22Rv1 (cell line): ENCODE data around the gene MBOAT7.

Experiments used
- CTCF ChIP-seq: fragments of 450-650 bp; IDR thresholded peaks from 2 replicates; pipeline ENCODE4 v1.5.1; 2017; ENCODE audit warnings: mild to moderate bottlenecking
- ZFX ChIP-seq: fragments of 450-650 bp; IDR thresholded peaks from 2 replicates; pipeline ENCODE4 v1.6.1; 2017; ENCODE audit warnings: antibody characterized with exemption, borderline replicate concordance

GRCh38 chr19:54231077-54231931 is 41.9 kb upstream of the MBOAT7 start:
- TF ChIP-seq CTCF, result peak; percentile 99
- TF ChIP-seq ZFX, result no peak
